SJSA1 (cell line): ENCODE measurements around the gene KCNE4. TPM values are rescaled to one million over a fixed set of nuclear protein-coding genes. Genes with fewer than 3 reads are reported as not detected.

Experiments
- DNase-seq, 2 experiments: peaks; one replicate each; pipeline ENCODE4 v3.0.0-alpha.2; 2015 to 2020; ENCODE audit warnings: low spot score in 2 of 2, low read depth in 1 of 2
- H3K27ac ChIP-seq: fragments of 250-450 bp; sonication (Bioruptor Pico); 2 replicates; pipeline ENCODE4 v1.5.1; 2020; ENCODE audit warnings: mild to moderate bottlenecking, moderate library complexity
- H3K27me3 ChIP-seq: fragments of 250-450 bp; sonication (Bioruptor Pico); replicated peaks from 2 replicates; pipeline ENCODE4 v1.5.1; 2020; ENCODE audit warnings: mild to moderate bottlenecking, moderate library complexity
- H3K36me3 ChIP-seq: fragments of 250-450 bp; sonication (Bioruptor Pico); 2 replicates; pipeline ENCODE4 v1.5.1; 2020; ENCODE audit warnings: mild to moderate bottlenecking
- H3K4me1 ChIP-seq: fragments of 250-450 bp; sonication (Bioruptor Pico); replicated peaks from 2 replicates; pipeline ENCODE4 v1.6.1; 2021; ENCODE audit warnings: mild to moderate bottlenecking
- H3K4me3 ChIP-seq: fragments of 250-450 bp; sonication (Bioruptor Pico); 2 replicates; pipeline ENCODE4 v1.5.1; 2020; ENCODE audit warnings: mild to moderate bottlenecking
- H3K9me3 ChIP-seq: fragments of 250-450 bp; sonication (Bioruptor Pico); replicated peaks from 2 replicates; pipeline ENCODE4 v1.5.1; 2020; ENCODE audit warnings: mild to moderate bottlenecking
- total RNA-seq: library from RNA; depleted of rRNA; stranded (reverse); fragments of >200 nt; shearing (Covaris generic); gene quantifications from 2 replicates; pipeline ENCODE4 v1.2.3, GENCODE V29; 2014

Gene KCNE4
- total RNA-seq, 1 experiment from 2014 or later: 4.3 TPM

- no peak for DNase-seq
- no peak overlapping the region for H3K27ac ChIP-seq
Observed at GRCh38 chr2:223092667-223093066, 40.7 kb downstream of the KCNE4 start.

GRCh38 chr2:223093436-223094241 is 41.6 kb downstream of the KCNE4 start:
- no peaks in the 10 kb centered on the region for H3K27me3 ChIP-seq
- peak; percentile 75 to 82 for DNase-seq
- no peaks in the 10 kb centered on the region for H3K9me3 ChIP-seq
- no peak overlapping the region for H3K4me3 ChIP-seq
- H3K27ac ChIP-seq: peak overlapping the region; percentile 31
- no peaks in the 10 kb centered on the region for H3K36me3 ChIP-seq
- peaks cover 23% of the 10 kb centered on the region for H3K4me1 ChIP-seq

More at GRCh38 chr2:223092667-223093066, 40.7 kb downstream of the KCNE4 start:
- H3K9me3 ChIP-seq: no peaks in the 10 kb centered on the region
- H3K27me3 ChIP-seq: no peaks in the 10 kb centered on the region
- peaks cover 23% of the 10 kb centered on the region for H3K4me1 ChIP-seq
- H3K4me3 ChIP-seq: no peak overlapping the region
- H3K36me3 ChIP-seq: no peaks in the 10 kb centered on the region

GRCh38 chr2:223095207-223095606 is 43.2 kb downstream of the KCNE4 start:
- no peaks in the 10 kb centered on the region for H3K36me3 ChIP-seq

DNA sequence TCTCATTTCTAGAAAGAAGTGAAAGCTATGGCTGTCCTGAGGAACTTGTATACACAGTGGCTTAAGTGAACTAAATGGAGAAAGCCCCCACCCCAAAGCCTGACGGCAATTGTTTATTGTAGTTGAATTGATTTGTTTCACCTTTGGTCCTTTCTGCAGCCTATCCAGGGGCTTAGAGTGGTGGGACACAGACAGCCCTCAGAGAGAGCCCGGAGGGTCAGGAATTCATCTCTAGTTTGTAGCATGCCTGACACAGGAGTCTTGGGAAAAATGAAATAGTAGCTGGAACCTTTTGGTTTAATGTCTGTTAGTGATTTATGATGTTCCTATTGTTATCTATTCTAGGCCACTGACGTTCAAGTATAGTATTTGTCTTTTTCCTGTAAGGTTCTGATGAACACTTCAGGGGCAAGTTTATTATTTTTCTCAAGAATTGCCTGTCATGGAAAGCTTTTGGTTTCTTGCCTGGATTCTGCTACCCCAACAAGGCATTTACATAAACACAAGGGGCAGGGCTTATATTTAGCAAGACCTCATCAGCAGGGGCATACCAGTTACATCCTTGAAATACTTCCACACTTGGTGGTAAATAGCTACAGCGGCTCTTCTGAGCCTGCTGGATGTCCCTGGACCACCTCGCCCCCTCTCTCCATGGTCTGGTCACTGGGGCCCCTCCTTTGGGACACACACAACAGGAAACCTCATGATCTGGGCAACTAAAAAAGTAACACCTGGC is 44.4 kb downstream of the KCNE4 start:
- Histone ChIP-seq H3K36me3 (no peaks in the 10 kb centered on the region), H3K9me3 (no peaks in the 10 kb centered on the region), H3K4me3 (no peak overlapping the region), H3K27ac (no peak overlapping the region), H3K4me1 (peaks cover 28% of the 10 kb centered on the region), H3K27me3 (no peaks in the 10 kb centered on the region)
- peak in 1 of 2 experiments; percentile 43 for DNase-seq

More at GRCh38 chr2:223095207-223095606, 43.2 kb downstream of the KCNE4 start:
- no peak for DNase-seq
- Histone ChIP-seq H3K4me1 (peaks cover 23% of the 10 kb centered on the region), H3K4me3 (no peak overlapping the region), H3K27me3 (no peaks in the 10 kb centered on the region), H3K9me3 (no peaks in the 10 kb centered on the region), H3K27ac (no peak overlapping the region)

DNA sequence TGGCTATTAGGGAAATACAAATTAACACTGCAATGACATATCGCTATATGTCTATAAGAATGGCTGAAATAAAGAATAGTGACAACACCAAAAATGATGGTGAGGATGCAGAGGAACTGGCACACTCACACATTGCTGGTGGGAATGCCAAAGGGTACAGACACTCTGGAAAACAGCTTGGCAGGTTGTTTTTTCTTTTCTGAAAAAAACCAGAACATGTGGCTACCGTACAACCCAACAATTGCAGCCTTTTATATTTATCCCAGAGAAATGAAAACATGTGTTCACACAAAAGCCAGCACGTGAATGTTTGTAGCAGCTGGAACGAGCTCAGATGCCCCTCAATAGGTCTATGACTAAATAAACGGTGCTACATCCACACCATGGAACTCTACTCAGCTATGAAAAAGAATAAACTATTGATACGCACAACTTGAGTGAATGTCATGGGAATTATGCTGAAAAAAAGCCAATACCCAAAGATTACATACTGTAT is 45.9 kb downstream of the KCNE4 start:
- Histone ChIP-seq H3K4me1 (peaks cover 29% of the 10 kb centered on the region), H3K4me3 (no peak overlapping the region), H3K27me3 (no peaks in the 10 kb centered on the region), H3K9me3 (no peaks in the 10 kb centered on the region), H3K27ac (no peak overlapping the region), H3K36me3 (no peaks in the 10 kb centered on the region)
- no peak for DNase-seq

GRCh38 chr2:223099561-223099960 is 47.6 kb downstream of the KCNE4 start:
- Histone ChIP-seq H3K36me3 (no peaks in the 10 kb centered on the region), H3K4me3 (no peak overlapping the region), H3K27me3 (no peaks in the 10 kb centered on the region), H3K27ac (no peak overlapping the region), H3K9me3 (no peaks in the 10 kb centered on the region), H3K4me1 (peaks cover 21% of the 10 kb centered on the region)
- DNase-seq: no peak

- Histone ChIP-seq H3K4me1 (peaks cover 19% of the 10 kb centered on the region), H3K36me3 (no peaks in the 10 kb centered on the region), H3K27me3 (no peaks in the 10 kb centered on the region), H3K27ac (no peak overlapping the region), H3K9me3 (no peaks in the 10 kb centered on the region), H3K4me3 (no peak overlapping the region)
- peak in 1 of 2 experiments; percentile 30 for DNase-seq
Observed at GRCh38 chr2:223100061-223100511, 48.1 kb downstream of the KCNE4 start.

DNA sequence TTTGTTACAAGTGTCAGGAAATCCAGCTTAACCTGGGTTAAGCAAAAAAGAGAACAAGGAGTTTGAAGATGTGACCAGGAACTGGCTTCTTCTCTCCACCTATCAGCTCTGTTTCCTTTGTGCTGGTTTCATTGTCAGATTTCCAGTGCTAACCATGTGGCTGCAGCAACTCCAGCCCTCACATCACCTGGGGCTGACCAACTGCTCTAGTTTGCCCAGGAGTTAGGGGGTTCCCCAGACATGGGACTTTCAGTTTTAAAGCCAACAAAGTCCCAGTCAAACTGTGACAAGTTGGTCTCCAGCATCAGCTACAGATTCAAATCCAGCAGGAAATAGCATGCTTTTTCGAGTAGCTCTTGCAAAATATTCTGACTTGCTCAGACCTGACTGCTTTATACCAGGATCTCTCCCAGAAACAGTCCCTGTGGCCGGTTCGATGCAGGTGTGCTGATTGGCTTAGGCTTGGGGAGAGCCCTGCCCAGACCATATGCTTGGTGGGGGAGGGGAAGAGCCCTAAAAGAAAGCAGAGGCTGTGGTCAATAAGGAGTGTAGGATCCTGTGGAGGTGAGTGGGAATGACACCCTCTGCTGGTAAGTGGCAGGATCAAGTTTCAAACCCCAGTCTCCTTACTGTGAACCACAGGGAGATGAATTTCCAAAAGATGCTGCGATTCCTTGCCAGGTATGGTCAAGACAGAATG is 49.5 kb downstream of the KCNE4 start:
- Histone ChIP-seq H3K9me3 (no peaks in the 10 kb centered on the region), H3K36me3 (no peaks in the 10 kb centered on the region), H3K4me1 (peaks cover 9% of the 10 kb centered on the region), H3K27ac (no peak overlapping the region), H3K27me3 (no peaks in the 10 kb centered on the region), H3K4me3 (no peak overlapping the region)
- DNase-seq: peak in 1 of 2 experiments; percentile 40

DNA sequence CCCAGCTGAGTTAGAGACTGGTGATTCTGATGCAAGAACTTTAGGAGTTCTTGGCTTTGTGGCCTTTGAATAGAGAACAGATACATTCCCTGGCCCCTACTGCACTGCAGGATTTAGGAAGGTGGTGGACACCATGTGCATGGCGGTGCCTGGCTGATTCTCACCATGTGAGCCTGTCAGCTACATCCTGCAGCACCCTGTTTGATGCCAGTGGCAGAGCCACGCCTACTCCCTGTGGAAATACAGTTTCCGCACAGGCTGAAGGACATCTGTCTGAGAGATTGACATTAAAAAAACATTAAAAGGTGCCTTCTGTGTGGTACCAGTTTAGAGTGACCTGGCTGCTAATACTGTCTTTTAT is 50.0 kb downstream of the KCNE4 start:
- Histone ChIP-seq H3K36me3 (no peaks in the 10 kb centered on the region), H3K27ac (no peak overlapping the region), H3K4me1 (peaks cover 9% of the 10 kb centered on the region), H3K27me3 (no peaks in the 10 kb centered on the region), H3K9me3 (no peaks in the 10 kb centered on the region), H3K4me3 (no peak overlapping the region)
- no peak for DNase-seq

GRCh38 chr2:223102450-223102849 is 50.5 kb downstream of the KCNE4 start:
- Histone ChIP-seq H3K27me3 (no peaks in the 10 kb centered on the region), H3K4me1 (peaks cover 9% of the 10 kb centered on the region), H3K27ac (no peak overlapping the region), H3K36me3 (no peaks in the 10 kb centered on the region), H3K9me3 (no peaks in the 10 kb centered on the region), H3K4me3 (no peak overlapping the region)
- DNase-seq: no peak

GRCh38 chr2:223104336-223105132 is 52.5 kb downstream of the KCNE4 start:
- no peaks in the 10 kb centered on the region for H3K27me3 ChIP-seq
- peaks cover 28% of the 10 kb centered on the region for H3K4me1 ChIP-seq
- no peaks in the 10 kb centered on the region for H3K36me3 ChIP-seq
- H3K9me3 ChIP-seq: no peaks in the 10 kb centered on the region
- no peak overlapping the region for H3K4me3 ChIP-seq
- no peak for DNase-seq
- no peak overlapping the region for H3K27ac ChIP-seq
